Measurements from ENCODE around the gene ZC3H7A. TPM values are rescaled to one million over a fixed set of nuclear protein-coding genes. Genes with fewer than 3 reads are reported as not detected.
A peak's percentile ranks its signal among the peaks of the same experiment; 100 is the strongest.

ZC3H7A gene
- total and polyA plus RNA-seq, 4 donors, result 12.4 to 37.7 (median 24.7) TPM

DNA sequence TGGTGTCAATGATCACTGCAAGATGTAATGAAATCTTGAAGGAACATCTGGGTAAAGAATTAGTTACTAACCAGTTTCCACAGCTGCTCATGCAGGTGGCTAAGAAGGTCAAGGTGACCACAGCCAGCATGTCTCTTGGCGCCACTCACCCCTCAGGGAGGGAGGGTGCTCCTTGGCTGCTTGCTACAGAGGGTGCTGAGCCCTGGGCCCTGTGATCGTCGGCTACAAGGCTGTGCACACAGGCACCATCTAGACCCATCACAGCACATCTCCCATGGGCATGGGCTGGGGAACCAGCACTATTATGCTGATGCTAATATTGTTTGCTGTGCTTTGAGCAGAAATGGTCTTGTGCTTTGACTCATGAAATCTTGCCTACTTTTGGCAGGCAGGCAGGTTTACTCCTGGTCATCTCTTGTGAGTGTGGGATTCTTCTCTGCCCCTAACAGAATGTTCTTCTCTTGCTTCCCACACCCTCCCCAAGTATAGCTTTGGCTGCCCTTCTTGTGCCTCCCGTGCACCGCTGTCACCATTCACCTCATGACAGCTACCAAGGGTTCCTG is 90.8 kb downstream of the ZC3H7A start:
- Histone ChIP-seq H3K4me3 (ENCODE audit: low read depth in 1 of 3, low read length in 3 of 3) (no peak overlapping the region), H3K4me1 (ENCODE audit: control insufficient read depth in 4 of 4, insufficient read depth in 4 of 4, low read length in 3 of 4) (peaks cover 0 to 13% (median 2%) of the 10 kb centered on the region in 4 donors), H3K36me3 (ENCODE audit: control insufficient read depth in 4 of 4, insufficient read depth in 3 of 4, low read depth in 1 of 4, low read length in 3 of 4) (peaks cover 3 to 29% (median 14%) of the 10 kb centered on the region in 4 donors), H3K9me3 (ENCODE audit: control insufficient read depth in 4 of 4, low read length in 3 of 4) (no peaks in the 10 kb centered on the region), H3K27me3 (ENCODE audit: control insufficient read depth in 4 of 4, insufficient read depth in 4 of 4, low read length in 3 of 4) (no peaks in the 10 kb centered on the region), H3K9ac (ENCODE audit: low read depth in 1 of 2, low read length in 2 of 2) (no peak overlapping the region), H3K27ac (ENCODE audit: low read depth in 1 of 2, low read length in 2 of 2) (peak overlapping the region in 1 of 2 donors; percentile 18)
- TF ChIP-seq, protein P1, sequence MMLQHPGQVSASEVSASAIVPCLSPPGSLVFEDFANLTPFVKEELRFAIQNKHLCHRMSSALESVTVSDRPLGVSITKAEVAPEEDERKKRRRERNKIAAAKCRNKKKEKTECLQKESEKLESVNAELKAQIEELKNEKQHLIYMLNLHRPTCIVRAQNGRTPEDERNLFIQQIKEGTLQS (IDR thresholded peaks at IDR 0.05), result no peak
- TF ChIP-seq TAF1 (conservative IDR thresholded peaks at IDR 0.05) (no peak), EGR1 (IDR thresholded peaks at IDR 0.05; ENCODE audit: low read depth in 2 of 2) (no peak), HNF4G (IDR thresholded peaks at IDR 0.05) (no peak), JUND (IDR thresholded peaks at IDR 0.05) (no peak), RAD21 (IDR thresholded peaks at IDR 0.05) (no peak), HNF4A (conservative IDR thresholded peaks at IDR 0.05) (no peak), GABPA (IDR thresholded peaks at IDR 0.05 in 1 of 2, conservative IDR thresholded peaks at IDR 0.05 in 1 of 2) (no peak), RXRA (IDR thresholded peaks at IDR 0.05) (no peak)
- TF ChIP-seq, protein P2, sequence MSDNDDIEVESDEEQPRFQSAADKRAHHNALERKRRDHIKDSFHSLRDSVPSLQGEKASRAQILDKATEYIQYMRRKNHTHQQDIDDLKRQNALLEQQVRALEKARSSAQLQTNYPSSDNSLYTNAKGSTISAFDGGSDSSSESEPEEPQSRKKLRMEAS (IDR thresholded peaks at IDR 0.05), result no peak
- TF ChIP-seq, protein P3, sequence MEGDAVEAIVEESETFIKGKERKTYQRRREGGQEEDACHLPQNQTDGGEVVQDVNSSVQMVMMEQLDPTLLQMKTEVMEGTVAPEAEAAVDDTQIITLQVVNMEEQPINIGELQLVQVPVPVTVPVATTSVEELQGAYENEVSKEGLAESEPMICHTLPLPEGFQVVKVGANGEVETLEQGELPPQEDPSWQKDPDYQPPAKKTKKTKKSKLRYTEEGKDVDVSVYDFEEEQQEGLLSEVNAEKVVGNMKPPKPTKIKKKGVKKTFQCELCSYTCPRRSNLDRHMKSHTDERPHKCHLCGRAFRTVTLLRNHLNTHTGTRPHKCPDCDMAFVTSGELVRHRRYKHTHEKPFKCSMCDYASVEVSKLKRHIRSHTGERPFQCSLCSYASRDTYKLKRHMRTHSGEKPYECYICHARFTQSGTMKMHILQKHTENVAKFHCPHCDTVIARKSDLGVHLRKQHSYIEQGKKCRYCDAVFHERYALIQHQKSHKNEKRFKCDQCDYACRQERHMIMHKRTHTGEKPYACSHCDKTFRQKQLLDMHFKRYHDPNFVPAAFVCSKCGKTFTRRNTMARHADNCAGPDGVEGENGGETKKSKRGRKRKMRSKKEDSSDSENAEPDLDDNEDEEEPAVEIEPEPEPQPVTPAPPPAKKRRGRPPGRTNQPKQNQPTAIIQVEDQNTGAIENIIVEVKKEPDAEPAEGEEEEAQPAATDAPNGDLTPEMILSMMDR (IDR thresholded peaks at IDR 0.05; ENCODE audit: low read depth, low read length, missing input control), result no peak
- TF ChIP-seq, protein P4, sequence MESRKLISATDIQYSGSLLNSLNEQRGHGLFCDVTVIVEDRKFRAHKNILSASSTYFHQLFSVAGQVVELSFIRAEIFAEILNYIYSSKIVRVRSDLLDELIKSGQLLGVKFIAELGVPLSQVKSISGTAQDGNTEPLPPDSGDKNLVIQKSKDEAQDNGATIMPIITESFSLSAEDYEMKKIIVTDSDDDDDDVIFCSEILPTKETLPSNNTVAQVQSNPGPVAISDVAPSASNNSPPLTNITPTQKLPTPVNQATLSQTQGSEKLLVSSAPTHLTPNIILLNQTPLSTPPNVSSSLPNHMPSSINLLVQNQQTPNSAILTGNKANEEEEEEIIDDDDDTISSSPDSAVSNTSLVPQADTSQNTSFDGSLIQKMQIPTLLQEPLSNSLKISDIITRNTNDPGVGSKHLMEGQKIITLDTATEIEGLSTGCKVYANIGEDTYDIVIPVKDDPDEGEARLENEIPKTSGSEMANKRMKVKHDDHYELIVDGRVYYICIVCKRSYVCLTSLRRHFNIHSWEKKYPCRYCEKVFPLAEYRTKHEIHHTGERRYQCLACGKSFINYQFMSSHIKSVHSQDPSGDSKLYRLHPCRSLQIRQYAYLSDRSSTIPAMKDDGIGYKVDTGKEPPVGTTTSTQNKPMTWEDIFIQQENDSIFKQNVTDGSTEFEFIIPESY (IDR thresholded peaks at IDR 0.05), result no peak
- TF ChIP-seq, protein P5, sequence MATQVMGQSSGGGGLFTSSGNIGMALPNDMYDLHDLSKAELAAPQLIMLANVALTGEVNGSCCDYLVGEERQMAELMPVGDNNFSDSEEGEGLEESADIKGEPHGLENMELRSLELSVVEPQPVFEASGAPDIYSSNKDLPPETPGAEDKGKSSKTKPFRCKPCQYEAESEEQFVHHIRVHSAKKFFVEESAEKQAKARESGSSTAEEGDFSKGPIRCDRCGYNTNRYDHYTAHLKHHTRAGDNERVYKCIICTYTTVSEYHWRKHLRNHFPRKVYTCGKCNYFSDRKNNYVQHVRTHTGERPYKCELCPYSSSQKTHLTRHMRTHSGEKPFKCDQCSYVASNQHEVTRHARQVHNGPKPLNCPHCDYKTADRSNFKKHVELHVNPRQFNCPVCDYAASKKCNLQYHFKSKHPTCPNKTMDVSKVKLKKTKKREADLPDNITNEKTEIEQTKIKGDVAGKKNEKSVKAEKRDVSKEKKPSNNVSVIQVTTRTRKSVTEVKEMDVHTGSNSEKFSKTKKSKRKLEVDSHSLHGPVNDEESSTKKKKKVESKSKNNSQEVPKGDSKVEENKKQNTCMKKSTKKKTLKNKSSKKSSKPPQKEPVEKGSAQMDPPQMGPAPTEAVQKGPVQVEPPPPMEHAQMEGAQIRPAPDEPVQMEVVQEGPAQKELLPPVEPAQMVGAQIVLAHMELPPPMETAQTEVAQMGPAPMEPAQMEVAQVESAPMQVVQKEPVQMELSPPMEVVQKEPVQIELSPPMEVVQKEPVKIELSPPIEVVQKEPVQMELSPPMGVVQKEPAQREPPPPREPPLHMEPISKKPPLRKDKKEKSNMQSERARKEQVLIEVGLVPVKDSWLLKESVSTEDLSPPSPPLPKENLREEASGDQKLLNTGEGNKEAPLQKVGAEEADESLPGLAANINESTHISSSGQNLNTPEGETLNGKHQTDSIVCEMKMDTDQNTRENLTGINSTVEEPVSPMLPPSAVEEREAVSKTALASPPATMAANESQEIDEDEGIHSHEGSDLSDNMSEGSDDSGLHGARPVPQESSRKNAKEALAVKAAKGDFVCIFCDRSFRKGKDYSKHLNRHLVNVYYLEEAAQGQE (IDR thresholded peaks at IDR 0.05), result no peak
- no peak for DNase-seq (ENCODE audit: low spot score)
- 94% methylated on average over 5 of the region's 5 CpGs for WGBS
